Epithelial cell of proximal tubule (primary cell): Measurements from ENCODE around the gene MYBL2. TPM values are rescaled to one million over a fixed set of nuclear protein-coding genes. Genes with fewer than 3 reads are reported as not detected.
A peak's percentile ranks its signal among the peaks of the same experiment; 100 is the strongest.

Experiments used
- DNase-seq: peaks from one replicate; pipeline ENCODE4 v3.0.0-alpha.2; 2011; ENCODE audit warnings: low read depth
- H3K4me3 ChIP-seq: 2 replicates; pipeline ENCODE4 v1.5.1; 2011; ENCODE audit warnings: low read depth, mild to moderate bottlenecking, low read length
- total RNA-seq: library from RNA; depleted of rRNA; stranded (reverse); fragments of >200 nt; gene quantifications from 2 replicates; pipeline ENCODE4 v1.2.3, GENCODE V29; 2015
- TF ChIP-seq, protein P1 (sequence below): conservative IDR thresholded peaks from 2 replicates; pipeline ENCODE4 v1.5.1; 2012; ENCODE audit warnings: low read depth, mild to moderate bottlenecking, low read length

Gene MYBL2
- total RNA-seq, 1 donor from 2014 or later: 77.0 TPM

GRCh38 chr20:43655937-43656336, 11.0 kb upstream of the MYBL2 start:
- TF ChIP-seq, protein P1, sequence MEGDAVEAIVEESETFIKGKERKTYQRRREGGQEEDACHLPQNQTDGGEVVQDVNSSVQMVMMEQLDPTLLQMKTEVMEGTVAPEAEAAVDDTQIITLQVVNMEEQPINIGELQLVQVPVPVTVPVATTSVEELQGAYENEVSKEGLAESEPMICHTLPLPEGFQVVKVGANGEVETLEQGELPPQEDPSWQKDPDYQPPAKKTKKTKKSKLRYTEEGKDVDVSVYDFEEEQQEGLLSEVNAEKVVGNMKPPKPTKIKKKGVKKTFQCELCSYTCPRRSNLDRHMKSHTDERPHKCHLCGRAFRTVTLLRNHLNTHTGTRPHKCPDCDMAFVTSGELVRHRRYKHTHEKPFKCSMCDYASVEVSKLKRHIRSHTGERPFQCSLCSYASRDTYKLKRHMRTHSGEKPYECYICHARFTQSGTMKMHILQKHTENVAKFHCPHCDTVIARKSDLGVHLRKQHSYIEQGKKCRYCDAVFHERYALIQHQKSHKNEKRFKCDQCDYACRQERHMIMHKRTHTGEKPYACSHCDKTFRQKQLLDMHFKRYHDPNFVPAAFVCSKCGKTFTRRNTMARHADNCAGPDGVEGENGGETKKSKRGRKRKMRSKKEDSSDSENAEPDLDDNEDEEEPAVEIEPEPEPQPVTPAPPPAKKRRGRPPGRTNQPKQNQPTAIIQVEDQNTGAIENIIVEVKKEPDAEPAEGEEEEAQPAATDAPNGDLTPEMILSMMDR: no peak
- no peak overlapping the region for H3K4me3 ChIP-seq
- DNase-seq: no peak

DNA sequence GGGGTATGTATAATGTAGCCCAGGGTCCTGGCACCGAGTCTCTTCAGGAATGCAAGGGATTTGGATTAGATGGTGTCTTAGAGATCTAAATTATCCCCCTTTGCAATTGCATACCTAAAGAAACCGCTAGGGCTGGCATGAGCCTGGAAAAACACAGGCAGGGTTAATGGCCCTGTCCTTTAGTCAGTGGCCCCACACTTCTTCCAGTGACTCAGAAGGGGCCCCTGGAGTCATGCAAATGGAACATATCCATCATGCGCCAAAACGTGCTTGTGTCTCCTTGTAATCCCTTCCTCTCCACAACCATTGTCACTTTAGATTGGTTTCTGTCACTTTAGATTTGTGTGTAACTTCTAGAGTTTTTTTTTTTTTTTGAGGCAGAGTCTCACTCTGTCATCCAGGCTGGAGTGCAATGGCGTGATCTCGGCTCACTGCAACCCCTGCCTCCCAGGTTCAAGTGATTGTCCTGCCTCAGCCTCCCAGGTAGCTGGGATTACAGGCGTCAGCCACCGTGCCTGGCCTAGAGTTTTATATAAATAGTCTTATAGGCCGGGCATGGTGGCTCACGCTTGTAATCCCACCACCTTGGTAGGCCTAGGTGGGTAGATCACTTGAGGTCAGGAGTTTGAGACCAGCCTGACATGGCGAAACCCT, 8.7 kb upstream of the MYBL2 start:
- no peak for DNase-seq
- TF ChIP-seq, protein P1: peak; percentile 39
- peak overlapping the region; percentile 82 for H3K4me3 ChIP-seq

- H3K4me3 ChIP-seq: no peak overlapping the region
- TF ChIP-seq, protein P1: peak; percentile 10
- no peak for DNase-seq
These were observed 8.0 kb upstream of the MYBL2 start for GRCh38 chr20:43658723-43659419.

DNA sequence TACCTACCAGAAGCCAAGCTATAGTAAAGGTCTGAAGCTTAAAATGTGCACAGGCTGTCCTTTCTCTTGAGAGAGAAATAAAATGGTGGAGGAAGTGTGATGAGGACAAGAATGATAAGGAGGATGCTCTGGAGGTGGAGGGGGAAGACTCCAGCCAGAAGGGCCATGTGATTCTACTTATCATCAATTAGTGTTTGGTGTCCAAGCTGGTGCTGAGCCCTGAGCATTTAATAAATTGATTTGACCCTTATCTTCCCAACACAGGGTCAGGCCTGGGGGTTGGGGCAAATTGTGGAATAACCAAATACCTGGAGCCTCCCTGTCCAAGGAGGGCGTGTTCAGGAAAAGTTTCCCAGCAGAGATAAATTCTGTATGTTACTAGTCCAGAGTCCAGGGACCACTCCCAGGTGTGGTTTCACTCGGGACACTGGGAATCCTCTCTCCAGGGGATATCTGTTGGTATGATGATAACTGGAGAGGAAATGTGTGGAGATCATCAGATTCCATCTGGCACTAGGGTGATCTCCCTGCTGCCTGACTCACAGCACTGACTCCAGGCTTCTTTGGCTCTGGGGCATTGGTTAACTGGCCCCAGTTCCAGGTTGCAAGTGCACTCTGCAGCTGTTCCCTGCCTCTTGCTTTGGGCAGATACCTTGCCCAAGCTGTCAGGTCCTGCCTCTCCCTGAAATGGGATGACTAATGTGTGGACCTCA, 3.8 kb upstream of the MYBL2 start:
- H3K4me3 ChIP-seq: no peak overlapping the region
- DNase-seq: no peak
- TF ChIP-seq, protein P1: no peak

GRCh38 chr20:43665466-43666176, 1.3 kb upstream of the MYBL2 start:
- no peak overlapping the region for H3K4me3 ChIP-seq
- no peak for DNase-seq
- TF ChIP-seq, protein P1: no peak

- H3K4me3 ChIP-seq: peak overlapping the region; percentile 64
- DNase-seq: no peak
- TF ChIP-seq, protein P1: no peak
These were observed 623 bp downstream of the MYBL2 start for GRCh38 chr20:43667341-43668132.
